HG03521 (cell line): ENCODE data around the gene ALDH16A1.

ENCODE experiments used
- ATAC-seq: cut with Tn5 transposase; IDR thresholded peaks from one replicate; pipeline ENCODE4 v1.9.1; 2021; ENCODE audit warnings: mild to moderate bottlenecking, moderate library complexity; ENCODE audit not compliant: unreplicated experiment

Gene ALDH16A1

DNA sequence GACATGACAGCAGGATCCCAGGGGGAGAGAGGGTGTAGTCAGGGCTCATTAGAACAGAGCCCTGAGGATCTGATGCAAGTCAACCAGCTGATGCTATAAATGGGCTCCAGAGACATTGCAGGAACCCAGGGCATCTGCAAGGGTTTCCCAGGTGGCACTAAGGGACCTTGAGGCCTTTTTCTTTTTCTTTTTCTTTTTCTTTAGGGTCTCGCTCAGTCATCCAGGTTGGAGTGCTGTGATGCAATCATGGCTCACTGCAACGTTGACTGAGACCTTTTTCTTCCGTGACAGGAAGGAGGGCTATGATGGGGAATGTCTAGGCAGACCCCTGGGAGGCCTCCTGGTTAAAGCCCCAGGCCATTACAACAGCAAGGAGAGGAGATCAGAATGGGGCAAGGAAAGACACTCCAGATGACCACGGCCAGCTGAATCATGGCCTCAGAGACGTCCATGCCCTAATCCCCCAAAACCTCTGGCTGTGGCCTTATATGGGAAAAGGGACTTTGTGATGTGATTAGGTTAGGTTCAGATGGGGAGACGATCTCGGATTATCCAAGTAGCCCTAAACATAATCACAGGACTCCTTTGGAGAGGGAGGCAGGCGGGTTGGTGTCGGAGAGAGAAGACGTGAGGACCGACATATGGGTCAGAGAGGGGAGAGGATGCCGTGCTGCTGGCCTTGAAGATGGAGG, 54.9 kb downstream of the ALDH16A1 start:
- ATAC-seq, result no peak

DNA sequence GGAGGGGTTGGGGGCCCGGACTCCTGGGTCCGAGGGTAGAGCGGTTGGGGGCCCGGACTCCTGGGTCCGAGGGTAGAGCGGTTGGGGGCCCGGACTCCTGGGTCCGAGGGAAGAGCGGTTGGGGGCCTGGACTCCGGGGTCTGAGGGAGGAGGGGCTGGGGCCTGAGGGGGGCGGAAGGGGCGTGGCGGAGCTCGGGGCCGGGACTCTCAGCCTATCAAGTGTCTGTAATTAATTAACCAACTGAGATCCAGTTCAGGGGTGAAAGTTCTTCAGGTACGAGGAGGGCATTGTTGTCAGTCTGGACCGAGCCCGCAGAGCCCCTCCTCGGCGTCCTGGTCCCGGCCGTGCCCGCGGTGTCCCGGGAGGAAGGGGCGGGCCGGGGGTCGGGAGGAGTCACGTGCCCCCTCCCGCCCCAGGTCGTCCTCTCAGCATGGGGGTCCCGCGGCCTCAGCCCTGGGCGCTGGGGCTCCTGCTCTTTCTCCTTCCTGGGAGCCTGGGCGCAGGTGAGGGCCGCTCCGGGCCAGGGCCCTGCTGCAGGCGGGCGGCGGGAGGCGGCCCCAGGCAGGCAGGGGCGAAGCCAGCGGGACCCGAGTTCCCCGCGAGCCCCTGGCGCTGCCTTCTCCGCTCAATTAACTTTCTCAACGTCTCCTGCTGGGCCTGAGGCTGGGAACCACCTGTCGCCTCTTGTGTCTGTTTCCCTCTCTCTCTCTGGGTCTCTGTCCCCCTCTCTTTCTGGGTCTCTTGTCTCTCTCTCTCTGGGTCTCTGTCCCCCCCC, 60.1 kb downstream of the ALDH16A1 start:
- ATAC-seq, result no peak

DNA sequence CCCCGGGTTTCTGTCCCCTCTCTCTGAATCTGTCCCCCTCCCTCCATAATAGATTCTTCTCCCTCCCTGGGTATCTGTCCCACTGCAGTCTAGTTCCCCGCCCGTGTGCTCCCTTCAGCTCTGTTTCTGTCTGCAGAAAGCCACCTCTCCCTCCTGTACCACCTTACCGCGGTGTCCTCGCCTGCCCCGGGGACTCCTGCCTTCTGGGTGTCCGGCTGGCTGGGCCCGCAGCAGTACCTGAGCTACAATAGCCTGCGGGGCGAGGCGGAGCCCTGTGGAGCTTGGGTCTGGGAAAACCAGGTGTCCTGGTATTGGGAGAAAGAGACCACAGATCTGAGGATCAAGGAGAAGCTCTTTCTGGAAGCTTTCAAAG, 60.7 kb downstream of the ALDH16A1 start:
- ATAC-seq, result no peak

DNA sequence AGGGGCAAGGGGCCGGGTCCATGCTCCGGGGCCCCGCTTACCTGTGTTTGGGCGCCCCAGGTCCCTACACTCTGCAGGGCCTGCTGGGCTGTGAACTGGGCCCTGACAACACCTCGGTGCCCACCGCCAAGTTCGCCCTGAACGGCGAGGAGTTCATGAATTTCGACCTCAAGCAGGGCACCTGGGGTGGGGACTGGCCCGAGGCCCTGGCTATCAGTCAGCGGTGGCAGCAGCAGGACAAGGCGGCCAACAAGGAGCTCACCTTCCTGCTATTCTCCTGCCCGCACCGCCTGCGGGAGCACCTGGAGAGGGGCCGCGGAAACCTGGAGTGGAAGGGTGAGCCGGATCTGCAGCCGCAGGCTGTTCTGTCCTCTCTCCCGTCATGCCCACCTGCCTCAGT, 61.1 kb downstream of the ALDH16A1 start:
- ATAC-seq, result no peak

DNA sequence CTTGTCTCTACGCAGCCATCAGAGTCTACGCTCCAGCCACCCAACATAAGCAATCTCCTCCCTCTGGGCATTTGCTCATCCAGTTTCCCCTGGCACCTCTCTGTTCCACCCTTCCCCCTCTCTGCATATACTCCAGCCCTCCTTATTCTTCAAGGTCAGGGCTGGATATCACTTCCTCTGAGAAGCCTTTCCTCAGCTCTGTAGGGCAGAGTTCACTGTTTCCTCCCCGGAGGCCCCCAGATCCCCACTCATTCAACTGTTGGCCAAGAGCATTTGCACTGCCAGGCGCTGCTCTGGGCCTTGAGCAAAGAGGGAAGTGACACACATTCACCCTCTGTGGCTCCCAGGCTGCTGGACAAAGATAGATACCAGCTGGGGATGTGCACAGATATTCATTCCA, 62.7 kb downstream of the ALDH16A1 start:
- ATAC-seq, result no peak

DNA sequence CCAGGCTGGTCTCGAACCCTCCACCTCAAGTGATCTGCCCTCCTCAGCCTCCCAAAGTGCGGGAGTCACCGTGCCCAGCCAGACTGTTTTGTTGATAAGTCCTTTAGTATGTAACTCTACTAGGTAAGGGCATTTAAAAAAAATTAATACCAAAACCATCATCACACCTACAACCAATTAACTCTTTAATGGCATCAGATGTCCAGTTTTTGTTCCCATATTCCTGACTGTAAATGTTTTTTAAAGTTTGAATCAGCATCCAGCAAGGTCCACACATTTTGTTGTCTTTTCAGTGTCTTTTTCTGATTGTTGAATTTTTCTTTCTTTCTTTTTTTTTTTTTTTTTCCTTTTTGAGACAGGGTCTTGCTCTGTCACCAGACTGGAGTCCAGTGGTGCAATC, 65.0 kb downstream of the ALDH16A1 start:
- no peak for ATAC-seq
